H9 (cell line): ENCODE data around the gene SFXN5. TPM values are rescaled to one million over a fixed set of nuclear protein-coding genes. Genes with fewer than 3 reads are reported as not detected.

Experiments used
- DNase-seq: peaks from one replicate; pipeline ENCODE4 v3.0.0-alpha.2; 2017
- H2AFZ ChIP-seq: one replicate; pipeline ENCODE4 v1.6.1; 2013; ENCODE audit warnings: mild to moderate bottlenecking, low read length, control low read depth, moderate library complexity
- H2AK5ac ChIP-seq: 2 replicates; pipeline ENCODE4 v1.6.1; 2013; ENCODE audit warnings: low read length, control low read depth, mixed read lengths; ENCODE audit not compliant: insufficient read length
- H2BK120ac ChIP-seq: one replicate; pipeline ENCODE4 v1.6.1; 2013; ENCODE audit warnings: low read depth, mild to moderate bottlenecking, low read length, control low read depth, inconsistent platforms; ENCODE audit not compliant: poor library complexity, severe bottlenecking
- H2BK12ac ChIP-seq: 2 replicates; pipeline ENCODE4 v1.6.1; 2013; ENCODE audit warnings: low read length, control low read depth, mixed read lengths, low read depth; ENCODE audit not compliant: insufficient read length
- H2BK15ac ChIP-seq: 2 replicates; pipeline ENCODE4 v1.6.1; 2013; ENCODE audit warnings: low read depth, low read length, control low read depth
- H2BK20ac ChIP-seq: one replicate; pipeline ENCODE4 v1.6.1; 2013; ENCODE audit warnings: low read depth, mild to moderate bottlenecking, low read length, control low read depth, inconsistent platforms; ENCODE audit not compliant: poor library complexity, severe bottlenecking
- H2BK5ac ChIP-seq: 2 replicates; pipeline ENCODE4 v1.6.1; 2013; ENCODE audit warnings: low read length, control low read depth, mixed read lengths; ENCODE audit not compliant: insufficient read length
- H3K14ac ChIP-seq: 2 replicates; pipeline ENCODE4 v1.6.1; 2013; ENCODE audit warnings: low read length, control low read depth; ENCODE audit not compliant: insufficient read depth
- H3K18ac ChIP-seq: 2 replicates; pipeline ENCODE4 v1.6.1; 2013; ENCODE audit warnings: low read depth, mild to moderate bottlenecking, mixed read lengths, low read length, control low read depth; ENCODE audit not compliant: insufficient read length
- H3K23ac ChIP-seq: 2 replicates; pipeline ENCODE4 v1.6.1; 2013; ENCODE audit warnings: low read length, control low read depth, mixed read lengths, low read depth; ENCODE audit not compliant: insufficient read length
- H3K23me2 ChIP-seq: 2 replicates; pipeline ENCODE4 v1.6.1; 2013; ENCODE audit warnings: low read depth, mild to moderate bottlenecking, mixed read lengths, low read length, control low read depth; ENCODE audit not compliant: insufficient read length, poor library complexity, severe bottlenecking
- H3K27ac ChIP-seq: 2 replicates; pipeline ENCODE4 v1.5.1; 2013; ENCODE audit warnings: low read length, control low read depth, mixed read lengths, low read depth; ENCODE audit not compliant: insufficient read length
- H3K27me3 ChIP-seq: 2 replicates; pipeline ENCODE4 v1.6.1; 2013; ENCODE audit warnings: low read length, control low read depth, inconsistent platforms; ENCODE audit not compliant: insufficient read depth
- H3K4ac ChIP-seq: 2 replicates; pipeline ENCODE4 v1.6.1; 2013; ENCODE audit warnings: low read depth, mild to moderate bottlenecking, control low read depth, inconsistent platforms, low read length, moderate library complexity
- H3K4me1 ChIP-seq: 2 replicates; pipeline ENCODE4 v1.6.1; 2013; ENCODE audit warnings: low read length, control low read depth, inconsistent platforms; ENCODE audit not compliant: insufficient read depth
- H3K4me2 ChIP-seq: 2 replicates; pipeline ENCODE4 v1.6.1; 2013; ENCODE audit warnings: low read length, control low read depth, mixed read lengths; ENCODE audit not compliant: insufficient read length, insufficient read depth
- H3K56ac ChIP-seq: 2 replicates; pipeline ENCODE4 v1.6.1; 2013; ENCODE audit warnings: low read depth, mild to moderate bottlenecking, mixed read lengths, low read length, control low read depth; ENCODE audit not compliant: insufficient read length
- H3K79me1 ChIP-seq: 2 replicates; pipeline ENCODE4 v1.6.1; 2013; ENCODE audit warnings: low read depth, mild to moderate bottlenecking, moderate library complexity, low read length, control low read depth, inconsistent platforms; ENCODE audit not compliant: insufficient read depth, poor library complexity, severe bottlenecking
- H3K79me2 ChIP-seq: 2 replicates; pipeline ENCODE4 v1.6.1; 2013; ENCODE audit warnings: low read length, control low read depth, inconsistent platforms; ENCODE audit not compliant: insufficient read depth
- H3K9ac ChIP-seq: 2 replicates; pipeline ENCODE4 v1.6.1; 2013; ENCODE audit warnings: low read length, control low read depth, mixed read lengths; ENCODE audit not compliant: insufficient read length; ENCODE audit errors: extremely low read depth
- H3K9me3 ChIP-seq: one replicate; pipeline ENCODE4 v1.6.1; 2013; ENCODE audit warnings: low read depth, low read length, inconsistent platforms; ENCODE audit not compliant: control insufficient read depth
- H3T11ph ChIP-seq: one replicate; pipeline ENCODE4 v1.6.1; 2013; ENCODE audit warnings: mild to moderate bottlenecking, low read length, control low read depth, inconsistent platforms
- H4K20me1 ChIP-seq: one replicate; pipeline ENCODE4 v1.6.1; 2013; ENCODE audit not compliant: control insufficient read depth, insufficient read length, insufficient read depth
- H4K5ac ChIP-seq: 2 replicates; pipeline ENCODE4 v1.6.1; 2013; ENCODE audit warnings: low read depth, mild to moderate bottlenecking, mixed read lengths, low read length, control low read depth; ENCODE audit not compliant: insufficient read length
- H4K8ac ChIP-seq: replicated peaks from 2 replicates; pipeline ENCODE4 v1.6.1; 2013; ENCODE audit warnings: low read length, control low read depth, mixed read lengths, low read depth; ENCODE audit not compliant: insufficient read length
- H4K91ac ChIP-seq: 2 replicates; pipeline ENCODE4 v1.6.1; 2013; ENCODE audit warnings: low read depth, mild to moderate bottlenecking, moderate library complexity, mixed read lengths, low read length, control low read depth; ENCODE audit not compliant: insufficient read length
- H3K27ac Mint-ChIP-seq, 3 experiments: 2 replicates in 2 of 3; 3 replicates in 1 of 3; pipeline ENCODE4 v1.8.0; 2020 to 2021; ENCODE audit warnings: mixed read lengths in 3 of 3, mild to moderate bottlenecking in 1 of 3, moderate library complexity in 1 of 3
- H3K27me3 Mint-ChIP-seq: 2 replicates; pipeline ENCODE4 v1.8.0; 2021; ENCODE audit warnings: low read depth, mild to moderate bottlenecking, moderate library complexity, mixed read lengths
- H3K36me3 Mint-ChIP-seq, 3 experiments: 2 replicates in 2 of 3; 3 replicates in 1 of 3; pipeline ENCODE4 v1.8.0; 2020 to 2021; ENCODE audit warnings: low read depth in 3 of 3, mixed read lengths in 3 of 3; ENCODE audit not compliant: insufficient read depth in 1 of 3
- H3K4me1 Mint-ChIP-seq, 2 experiments: 2 replicates each; pipeline ENCODE4 v1.8.0; 2020; ENCODE audit warnings: mixed read lengths in 2 of 2
- H3K4me3 Mint-ChIP-seq, 2 experiments: 2 replicates in 1 of 2; 3 replicates in 1 of 2; pipeline ENCODE4 v1.8.0; 2020 to 2021; ENCODE audit warnings: mild to moderate bottlenecking in 2 of 2, mixed read lengths in 2 of 2, moderate library complexity in 1 of 2
- H3K9me3 Mint-ChIP-seq, 2 experiments: 2 replicates in 1 of 2; 3 replicates in 1 of 2; pipeline ENCODE4 v1.8.0; 2020; ENCODE audit warnings: mild to moderate bottlenecking in 2 of 2, mixed read lengths in 2 of 2, moderate library complexity in 1 of 2
- WGBS: extraction: QIAGEN DNeasy Blood & Tissue Kit; methylation state at CpG from one replicate; pipeline ENCODE4 v1.1.7; 2013; ENCODE audit warnings: missing lambda C conversion rate, low lambda C conversion rate, mixed read lengths; ENCODE audit not compliant: insufficient read length; ENCODE audit errors: extremely low coverage; 5-methylcytosine and 5-hydroxymethylcytosine counted together
- total RNA-seq: library from RNA; stranded (reverse); gene quantifications from 2 replicates; pipeline ENCODE4 v1.2.1, GENCODE V29; 2021
- TF ChIP-seq, protein P1 (sequence below): fragments of 200-600 bp; sonication (generic); conservative IDR thresholded peaks from 3 replicates; pipeline ENCODE4 v1.8.0; 2021; ENCODE audit warnings: antibody characterized with exemption, mild to moderate bottlenecking

The SFXN5 gene
- total RNA-seq, 1 experiment from 2014 or later, result 30.9 TPM

DNA sequence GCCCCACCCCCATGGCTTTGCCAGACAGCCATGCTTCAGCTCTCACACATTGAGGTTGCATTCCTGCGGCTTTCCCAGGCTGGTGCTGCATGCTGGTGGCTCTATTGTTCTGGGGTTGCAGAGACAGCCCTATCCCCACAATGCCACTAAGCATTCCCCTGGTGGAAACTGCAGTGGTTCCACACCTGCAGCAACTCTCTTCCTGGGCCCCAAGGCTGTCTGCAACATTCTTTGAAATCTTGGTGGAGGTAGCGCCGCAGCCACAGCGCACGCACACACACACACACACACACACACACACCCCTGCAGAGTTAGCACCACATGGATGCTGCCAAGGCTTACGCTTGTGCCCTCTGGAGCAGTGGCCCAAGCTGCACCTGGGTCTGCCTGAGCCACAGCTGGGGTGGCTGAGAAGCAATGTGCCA, 21.4 kb downstream of the SFXN5 start:
- no peak overlapping the region for H2AFZ ChIP-seq
- Mint-ChIP-seq H3K27me3 (no peaks in the 10 kb centered on the region), H3K4me3 (no peak overlapping the region), H3K27ac (peak overlapping the region in 2 of 3 experiments; percentile 92; a peak in 4 of 7 replicates), H3K36me3 (peaks cover under 1 to 21% (median 3%) of the 10 kb centered on the region in 3 experiments; a peak in 6 of 7 replicates), H3K4me1 (peaks cover 17% of the 10 kb centered on the region in 2 experiments), H3K9me3 (no peaks in the 10 kb centered on the region)
- H3K18ac ChIP-seq, result no peak overlapping the region
- DNase-seq, result peak; percentile 63
- no peak overlapping the region for H3K27ac ChIP-seq
- WGBS, result no CpG with 5 or more reads among the region's 6 CpGs
- no peak overlapping the region for H3K4me2 ChIP-seq
- no peak overlapping the region for H4K5ac ChIP-seq
- no peak overlapping the region for H4K91ac ChIP-seq
- no peak overlapping the region for H2BK120ac ChIP-seq
- H3K4ac ChIP-seq, result no peak overlapping the region
- H3K27me3 ChIP-seq, result no peaks in the 10 kb centered on the region
- no peak overlapping the region for H3K9ac ChIP-seq
- no peak overlapping the region for H3K56ac ChIP-seq
- no peak overlapping the region for H2BK20ac ChIP-seq
- no peaks in the 10 kb centered on the region for H3K9me3 ChIP-seq
- H3K79me1 ChIP-seq, result no peaks in the 10 kb centered on the region
- H3T11ph ChIP-seq, result no peak overlapping the region
- no peaks in the 10 kb centered on the region for H3K23me2 ChIP-seq
- no peaks in the 10 kb centered on the region for H4K20me1 ChIP-seq
- no peak overlapping the region for H2AK5ac ChIP-seq
- H3K14ac ChIP-seq, result no peak overlapping the region; the same call in 1 of the 2 replicates
- no peak overlapping the region for H4K8ac ChIP-seq
- TF ChIP-seq, protein P1, sequence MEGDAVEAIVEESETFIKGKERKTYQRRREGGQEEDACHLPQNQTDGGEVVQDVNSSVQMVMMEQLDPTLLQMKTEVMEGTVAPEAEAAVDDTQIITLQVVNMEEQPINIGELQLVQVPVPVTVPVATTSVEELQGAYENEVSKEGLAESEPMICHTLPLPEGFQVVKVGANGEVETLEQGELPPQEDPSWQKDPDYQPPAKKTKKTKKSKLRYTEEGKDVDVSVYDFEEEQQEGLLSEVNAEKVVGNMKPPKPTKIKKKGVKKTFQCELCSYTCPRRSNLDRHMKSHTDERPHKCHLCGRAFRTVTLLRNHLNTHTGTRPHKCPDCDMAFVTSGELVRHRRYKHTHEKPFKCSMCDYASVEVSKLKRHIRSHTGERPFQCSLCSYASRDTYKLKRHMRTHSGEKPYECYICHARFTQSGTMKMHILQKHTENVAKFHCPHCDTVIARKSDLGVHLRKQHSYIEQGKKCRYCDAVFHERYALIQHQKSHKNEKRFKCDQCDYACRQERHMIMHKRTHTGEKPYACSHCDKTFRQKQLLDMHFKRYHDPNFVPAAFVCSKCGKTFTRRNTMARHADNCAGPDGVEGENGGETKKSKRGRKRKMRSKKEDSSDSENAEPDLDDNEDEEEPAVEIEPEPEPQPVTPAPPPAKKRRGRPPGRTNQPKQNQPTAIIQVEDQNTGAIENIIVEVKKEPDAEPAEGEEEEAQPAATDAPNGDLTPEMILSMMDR, result no peak
- H2BK5ac ChIP-seq, result no peak overlapping the region
- no peaks in the 10 kb centered on the region; the same call in 1 of the 2 replicates for H3K4me1 ChIP-seq
- H2BK12ac ChIP-seq, result no peak overlapping the region
- H3K23ac ChIP-seq, result no peak overlapping the region
- H3K79me2 ChIP-seq, result no peaks in the 10 kb centered on the region
- no peak overlapping the region for H2BK15ac ChIP-seq
